SU-DHL-6 (cell line): ENCODE data around the gene ASCC3.
"Not testable (repeated sequence)": the region's sequence is repeated elsewhere in the genome, so short reads cannot be mapped to it uniquely, and the experiment has no call there.

Experiments
- H2AFZ ChIP-seq: fragments of 200-600 bp; sonication (generic); 2 replicates; pipeline ENCODE4 v1.6.1; 2014; ENCODE audit warnings: low read depth, mild to moderate bottlenecking, moderate library complexity, mixed read lengths, antibody characterized with exemption, low read length; ENCODE audit not compliant: severe bottlenecking
- H3F3A ChIP-seq: fragments of 200-600 bp; shearing (Covaris generic); 2 replicates; pipeline ENCODE4 v1.6.0; 2016; ENCODE audit warnings: antibody characterized with exemption, mild to moderate bottlenecking; ENCODE audit not compliant: insufficient read depth
- H3K27ac ChIP-seq: fragments of 200-600 bp; sonication (generic); 2 replicates; pipeline ENCODE4 v1.5.1; 2016; ENCODE audit warnings: low read depth, mild to moderate bottlenecking, low read length, moderate library complexity, mixed read lengths
- H3K27me3 ChIP-seq: fragments of 200-600 bp; sonication (generic), shearing (Covaris generic); 2 replicates; pipeline ENCODE4 v1.6.0; 2014; ENCODE audit warnings: mild to moderate bottlenecking, low read length
- H3K36me3 ChIP-seq: fragments of 200-600 bp; sonication (generic); 2 replicates; pipeline ENCODE4 v1.6.1; 2014; ENCODE audit warnings: mild to moderate bottlenecking, low read length, mixed read lengths
- H3K4me2 ChIP-seq: fragments of 300-600, 200-600 bp; shearing (Covaris generic), sonication (generic); 2 replicates; pipeline ENCODE4 v1.6.0; 2014; ENCODE audit warnings: low read length, low read depth, mild to moderate bottlenecking; ENCODE audit not compliant: poor library complexity, severe bottlenecking
- H3K4me3 ChIP-seq: fragments of 200-600 bp; sonication (generic); 2 replicates; pipeline ENCODE4 v1.5.1; 2014; ENCODE audit warnings: antibody characterized with exemption, low read length, mild to moderate bottlenecking, mixed read lengths; ENCODE audit not compliant: insufficient read depth, poor library complexity, severe bottlenecking
- H3K79me2 ChIP-seq: fragments of 200-600 bp; sonication (generic); 2 replicates; pipeline ENCODE4 v1.6.1; 2014; ENCODE audit warnings: mild to moderate bottlenecking, low read length, moderate library complexity; ENCODE audit not compliant: insufficient read depth
- H3K9ac ChIP-seq: fragments of 200-600 bp; sonication (generic); 2 replicates; pipeline ENCODE4 v1.7.0; 2014; ENCODE audit warnings: mild to moderate bottlenecking, low read length
- H3K9me2 ChIP-seq: fragments of 200-600 bp; sonication (generic); replicated peaks from 2 replicates; pipeline ENCODE4 v1.6.1; 2014; ENCODE audit warnings: low read length; ENCODE audit not compliant: insufficient read depth
- H3K9me3 ChIP-seq: fragments of 200-600 bp; sonication (generic); 2 replicates; pipeline ENCODE4 v1.6.1; 2014; ENCODE audit warnings: low read length, mixed read lengths; ENCODE audit not compliant: insufficient read depth
- H4K20me1 ChIP-seq: fragments of 200-600 bp; sonication (generic); 2 replicates; pipeline ENCODE4 v1.6.1; 2014; ENCODE audit warnings: low read depth, mild to moderate bottlenecking, antibody characterized with exemption, low read length, moderate library complexity, mixed read lengths
- CTCF ChIP-seq: fragments of 200-600 bp; sonication (generic); IDR thresholded peaks from one replicate; pipeline ENCODE4 v1.5.1; 2017; ENCODE audit warnings: antibody characterized with exemption, mild to moderate bottlenecking, low read length, moderate library complexity; ENCODE audit not compliant: insufficient read depth, poor library complexity, severe bottlenecking
- EZH2phosphoT487 ChIP-seq: fragments of 200-600 bp; sonication (generic), shearing (Covaris generic); conservative IDR thresholded peaks from 2 replicates; pipeline ENCODE4 v1.6.1; 2018; ENCODE audit warnings: mild to moderate bottlenecking, antibody characterized with exemption, low read length, moderate library complexity, mixed read lengths

Gene ASCC3

GRCh38 chr6:100768816-100769351 lies 112.2 kb downstream of the ASCC3 start:
- H3K4me2 ChIP-seq, result no peak overlapping the region
- H3K9me2 ChIP-seq, result no peaks in the 10 kb centered on the region
- no peak overlapping the region for H3K4me3 ChIP-seq
- no peaks in the 10 kb centered on the region for H3K27me3 ChIP-seq
- H3K9ac ChIP-seq, result no peak overlapping the region
- H3K36me3 ChIP-seq, result peaks cover 33% of the 10 kb centered on the region
- H4K20me1 ChIP-seq, result no peaks in the 10 kb centered on the region
- H3K79me2 ChIP-seq, result no peaks in the 10 kb centered on the region
- no peaks in the 10 kb centered on the region for H3F3A ChIP-seq
- no peak overlapping the region for H2AFZ ChIP-seq
- H3K9me3 ChIP-seq, result peaks cover 4% of the 10 kb centered on the region; the same call in 1 of the 2 replicates
- TF ChIP-seq EZH2phosphoT487, result no peak
- no peak for TF ChIP-seq CTCF
- H3K27ac ChIP-seq, result no peak overlapping the region

- Histone ChIP-seq H3K9me3 (peaks cover 14% of the 10 kb centered on the region; the same call in 1 of the 2 replicates), H4K20me1 (no peaks in the 10 kb centered on the region), H2AFZ (no peak overlapping the region), H3K27ac (no peak overlapping the region), H3K79me2 (no peaks in the 10 kb centered on the region), H3K4me2 (no peak overlapping the region), H3K4me3 (no peak overlapping the region), H3K36me3 (peaks cover 55% of the 10 kb centered on the region), H3F3A (no peaks in the 10 kb centered on the region), H3K9ac (no peak overlapping the region), H3K27me3 (no peaks in the 10 kb centered on the region), H3K9me2 (no peaks in the 10 kb centered on the region)
- TF ChIP-seq CTCF (no peak), EZH2phosphoT487 (no peak)
Measured at GRCh38 chr6:100763617-100764241, 117.4 kb downstream of the ASCC3 start.

- H4K20me1 ChIP-seq, result no peaks in the 10 kb centered on the region
- H3F3A ChIP-seq, result no peaks in the 10 kb centered on the region
- H3K79me2 ChIP-seq, result no peaks in the 10 kb centered on the region
- no peak for TF ChIP-seq EZH2phosphoT487
- TF ChIP-seq CTCF, result no peak
- no peak overlapping the region for H3K4me2 ChIP-seq
- H3K36me3 ChIP-seq, result peaks cover 49% of the 10 kb centered on the region
- peaks cover 14% of the 10 kb centered on the region; the same call in 1 of the 2 replicates for H3K9me3 ChIP-seq
- no peak overlapping the region for H2AFZ ChIP-seq
- no peaks in the 10 kb centered on the region for H3K27me3 ChIP-seq
- H3K27ac ChIP-seq, result no peak overlapping the region
- no peak overlapping the region for H3K4me3 ChIP-seq
- H3K9me2 ChIP-seq, result no peaks in the 10 kb centered on the region
- H3K9ac ChIP-seq, result no peak overlapping the region
Measured at GRCh38 chr6:100761841-100762240, 119.3 kb downstream of the ASCC3 start.

GRCh38 chr6:100758386-100758785 lies 122.7 kb downstream of the ASCC3 start:
- not testable (repeated sequence) for H3K4me3 ChIP-seq, H3K4me2 ChIP-seq, H3K9me3 ChIP-seq, H3K27ac ChIP-seq, H2AFZ ChIP-seq, H3K27me3 ChIP-seq, H3F3A ChIP-seq, H3K79me2 ChIP-seq, H3K9ac ChIP-seq, H3K9me2 ChIP-seq, H4K20me1 ChIP-seq
- peaks cover 17% of the 10 kb centered on the region for H3K36me3 ChIP-seq
